Central memory CD4-positive, alpha-beta T cell (primary cell): ENCODE measurements around the gene TRAF3IP3.
"Not testable (repeated sequence)": the region's sequence is repeated elsewhere in the genome, so short reads cannot be mapped to it uniquely, and the experiment has no call there.

Source experiments
- DNase-seq: peaks from one replicate; pipeline ENCODE4 v3.0.0; 2022

The TRAF3IP3 gene

GRCh38 chr1:209769171-209769904, 13.5 kb downstream of the TRAF3IP3 start:
- DNase-seq: peak; percentile 81

- DNase-seq: no peak
These were observed 14.1 kb downstream of the TRAF3IP3 start for GRCh38 chr1:209769971-209770370.

GRCh38 chr1:209770636-209771415, 15.0 kb downstream of the TRAF3IP3 start:
- no peak for DNase-seq

DNA sequence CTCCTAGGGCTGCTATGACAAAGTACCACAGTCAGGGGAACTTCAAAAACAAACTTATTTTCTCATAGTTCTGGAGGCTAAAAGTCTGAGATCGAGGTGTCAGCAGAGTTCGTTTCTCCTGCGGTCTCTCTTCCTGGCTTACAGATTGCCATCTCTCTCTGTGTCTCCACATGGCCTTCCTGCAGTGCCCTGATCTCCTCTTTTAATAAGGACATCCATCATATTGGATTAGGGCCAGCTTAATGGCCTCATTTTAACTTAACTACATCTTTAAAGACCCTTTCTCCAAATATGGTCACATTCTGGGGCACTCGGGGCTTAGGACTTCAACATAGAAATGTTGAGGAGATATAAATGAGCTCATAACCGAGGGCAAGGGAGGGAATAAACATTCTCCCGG, 16.3 kb downstream of the TRAF3IP3 start:
- no peak for DNase-seq

DNA sequence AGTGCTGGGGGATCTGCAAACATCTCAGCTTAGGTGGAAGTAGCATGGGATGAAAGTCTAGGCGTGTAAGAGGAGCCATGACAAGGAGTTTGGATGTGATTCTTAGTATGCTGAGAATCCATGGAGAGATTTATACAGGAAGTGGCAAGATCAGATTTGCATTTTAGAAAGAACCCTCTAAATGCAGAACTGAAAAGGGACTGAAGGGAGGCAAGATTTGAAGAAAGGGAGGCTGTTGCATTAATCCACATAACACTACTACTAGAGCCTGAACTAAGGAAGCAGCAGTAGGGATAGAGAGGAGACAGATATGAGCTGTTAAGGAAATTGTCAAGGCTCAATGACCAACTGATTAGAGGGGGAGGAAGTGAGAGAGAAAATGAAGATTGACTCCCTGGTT, 18.7 kb downstream of the TRAF3IP3 start:
- DNase-seq: no peak

DNA sequence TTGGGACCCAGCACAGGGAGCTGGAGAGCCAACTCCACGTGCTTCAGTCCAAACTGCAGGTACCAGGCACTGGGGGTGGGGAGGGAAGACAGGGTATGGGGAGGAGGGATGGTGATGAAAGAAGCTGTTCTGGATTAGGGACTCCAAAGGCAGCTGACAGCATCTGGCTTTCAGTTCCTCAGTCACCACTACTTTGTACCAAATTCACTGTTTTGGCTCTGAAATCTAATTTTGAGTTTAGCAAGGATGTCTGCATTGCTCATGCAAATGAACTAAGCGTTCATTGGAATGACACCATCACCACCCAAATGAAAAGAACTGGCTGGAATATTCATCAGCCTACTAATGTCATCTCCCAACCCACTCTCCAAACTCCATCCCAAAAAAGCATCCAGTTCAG, 19.8 kb downstream of the TRAF3IP3 start:
- no peak for DNase-seq

GRCh38 chr1:209777587-209777986, 21.7 kb downstream of the TRAF3IP3 start:
- DNase-seq: no peak

GRCh38 chr1:209778102-209778501, 22.2 kb downstream of the TRAF3IP3 start:
- no peak for DNase-seq

GRCh38 chr1:209780268-209780667, 24.4 kb downstream of the TRAF3IP3 start:
- DNase-seq: no peak

GRCh38 chr1:209783386-209783785, 27.5 kb downstream of the TRAF3IP3 start:
- DNase-seq: no peak

- peak; percentile 98 for DNase-seq
These were observed 28.7 kb downstream of the TRAF3IP3 start, which contains the start of gene C1orf74 for GRCh38 chr1:209784265-209785169. Gene C1orf74 (minus strand): TSS chr1:209784559. CDS start chr1:209783634, 925 bp downstream.

DNA sequence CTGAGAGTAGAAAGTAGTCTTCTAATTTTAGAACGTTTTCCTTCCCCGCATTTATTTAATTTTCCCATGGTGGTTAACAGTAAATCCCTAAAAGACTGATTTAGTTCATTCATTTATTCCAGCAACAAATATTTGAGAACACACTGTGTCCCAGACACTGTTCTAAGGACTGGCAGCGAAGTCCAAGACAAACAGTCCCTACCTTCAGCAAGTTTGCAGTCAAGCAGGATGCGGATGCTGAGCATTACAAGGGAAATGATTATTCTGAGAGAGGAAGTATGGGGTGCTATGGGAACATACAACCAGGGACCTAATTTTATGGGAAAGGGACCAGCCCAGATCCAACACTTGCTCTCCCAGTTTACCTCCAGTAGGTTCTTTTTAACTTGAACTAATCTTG, 29.7 kb downstream of the TRAF3IP3 start:
- DNase-seq: no peak

DNA sequence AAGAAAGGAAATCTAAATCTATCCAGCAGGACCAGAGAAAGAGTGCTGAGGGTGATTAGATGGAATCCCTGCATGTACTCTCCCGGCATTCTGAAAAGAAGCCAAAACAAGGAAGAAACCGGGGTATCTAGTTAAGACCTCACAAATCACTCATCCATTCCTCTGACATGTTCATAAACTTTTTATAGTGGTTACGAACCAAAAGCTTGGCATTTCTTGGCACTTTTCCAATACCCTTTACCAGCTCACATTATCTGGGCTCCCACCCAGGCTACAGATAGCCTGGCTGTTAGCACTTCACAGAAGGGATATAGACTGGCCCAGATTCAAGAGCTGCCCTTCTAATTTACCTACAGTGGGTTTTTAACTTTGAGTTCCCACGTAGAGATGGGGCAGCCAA, 30.3 kb downstream of the TRAF3IP3 start:
- no peak for DNase-seq

DNA sequence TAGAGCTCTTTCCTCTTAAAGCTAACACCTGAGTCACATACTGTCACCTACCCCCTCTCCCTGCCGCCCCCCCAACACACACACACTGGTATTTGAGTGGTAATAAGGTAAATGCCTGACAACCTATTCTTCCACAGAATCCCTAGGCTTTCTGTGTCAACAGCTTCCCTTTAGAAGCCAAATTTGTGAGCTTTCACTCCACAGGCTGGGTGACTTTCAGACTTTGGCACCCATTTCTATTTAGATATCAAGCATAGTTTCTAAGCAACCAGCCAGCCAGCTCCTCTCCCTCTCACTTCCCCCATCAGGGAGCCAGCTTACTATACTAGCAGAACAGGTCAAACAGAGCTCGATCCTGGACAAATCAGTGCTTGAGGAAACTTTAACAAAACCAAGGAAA, 31.7 kb downstream of the TRAF3IP3 start:
- DNase-seq: no peak

DNA sequence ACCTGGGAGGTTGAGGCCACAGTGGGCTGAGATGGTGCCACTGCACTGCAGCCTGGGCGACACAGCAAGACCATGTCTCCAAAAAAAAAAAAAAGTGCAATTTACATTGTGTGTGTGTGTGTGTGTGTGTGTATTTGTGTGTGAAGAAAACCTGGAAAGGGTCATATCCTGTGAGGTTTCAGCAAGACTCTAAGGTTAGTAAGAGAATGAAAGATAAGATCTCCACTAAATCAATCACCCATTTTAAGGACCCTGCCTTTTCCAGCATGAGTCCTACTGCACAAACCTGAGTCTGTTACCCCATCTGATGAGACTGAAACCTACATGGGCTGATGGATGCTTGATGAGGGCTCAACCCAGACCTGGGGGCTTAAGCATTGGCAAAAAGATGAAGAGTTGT, 33.4 kb downstream of the TRAF3IP3 start:
- DNase-seq: no peak

DNA sequence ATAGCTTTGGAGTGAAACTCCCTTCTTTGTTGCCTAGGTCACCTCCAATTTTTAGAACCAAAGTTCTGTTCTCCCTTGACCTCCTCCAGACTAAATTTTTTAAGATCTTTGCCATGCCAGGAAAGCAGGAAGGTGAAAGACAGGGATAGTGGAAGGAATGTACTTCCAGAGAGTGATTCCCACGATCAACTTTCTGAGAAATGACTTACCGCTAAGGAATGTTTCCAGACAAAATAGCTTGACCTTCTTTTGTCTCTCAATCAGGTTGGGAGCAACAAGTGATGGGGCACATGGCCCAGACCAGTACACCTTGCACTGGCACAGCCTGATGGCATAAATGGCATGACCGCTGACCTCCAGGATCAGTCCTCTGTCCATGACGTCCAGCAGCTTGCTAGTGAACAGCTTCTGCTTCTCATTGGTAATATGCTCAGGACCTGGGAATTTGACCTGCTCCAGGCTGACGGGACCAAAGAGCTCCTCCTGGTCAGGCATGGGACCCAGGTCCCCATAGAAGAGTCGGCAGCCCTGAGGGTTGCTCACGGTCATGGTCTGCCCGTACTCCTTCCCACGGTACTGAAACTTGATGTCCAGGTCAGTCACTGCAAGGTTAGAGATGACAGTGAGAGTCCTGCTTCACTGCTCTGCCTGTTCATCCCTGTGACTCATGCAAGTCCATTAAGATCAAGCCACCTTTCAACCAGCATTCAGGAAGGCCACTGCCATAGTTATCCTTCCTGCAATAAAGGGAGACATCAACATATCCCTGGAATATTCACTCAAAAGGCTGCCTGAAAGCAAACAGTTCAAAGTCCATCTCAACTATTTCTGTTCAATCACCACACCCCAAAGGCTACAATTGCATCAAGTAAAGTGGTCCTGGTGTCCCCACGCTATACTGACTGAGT, 34.7 kb downstream of the TRAF3IP3 start:
- DNase-seq: no peak

GRCh38 chr1:209791920-209792319, 36.1 kb downstream of the TRAF3IP3 start:
- DNase-seq: no peak

DNA sequence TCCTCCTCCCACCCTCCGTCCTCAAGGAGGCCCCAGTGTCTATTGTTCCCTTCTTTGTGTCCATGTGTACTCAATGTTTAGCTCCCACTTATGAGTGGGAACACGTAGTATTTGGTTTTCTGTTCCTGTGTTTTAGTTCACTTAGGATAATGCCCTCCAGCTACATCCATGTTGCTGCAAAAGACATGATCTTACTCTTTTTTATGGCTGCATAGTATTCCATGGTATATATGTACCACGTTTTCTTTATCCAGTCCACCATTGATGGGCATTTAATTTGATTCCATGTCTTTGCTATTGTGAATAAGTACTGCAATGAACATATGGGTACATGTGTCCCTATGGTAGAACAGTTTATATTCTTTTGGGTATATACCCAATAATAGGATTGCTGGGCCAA, 37.9 kb downstream of the TRAF3IP3 start:
- DNase-seq: not testable (repeated sequence)

- no peak for DNase-seq
These were observed 42.3 kb downstream of the TRAF3IP3 start for GRCh38 chr1:209797978-209798639.

DNA sequence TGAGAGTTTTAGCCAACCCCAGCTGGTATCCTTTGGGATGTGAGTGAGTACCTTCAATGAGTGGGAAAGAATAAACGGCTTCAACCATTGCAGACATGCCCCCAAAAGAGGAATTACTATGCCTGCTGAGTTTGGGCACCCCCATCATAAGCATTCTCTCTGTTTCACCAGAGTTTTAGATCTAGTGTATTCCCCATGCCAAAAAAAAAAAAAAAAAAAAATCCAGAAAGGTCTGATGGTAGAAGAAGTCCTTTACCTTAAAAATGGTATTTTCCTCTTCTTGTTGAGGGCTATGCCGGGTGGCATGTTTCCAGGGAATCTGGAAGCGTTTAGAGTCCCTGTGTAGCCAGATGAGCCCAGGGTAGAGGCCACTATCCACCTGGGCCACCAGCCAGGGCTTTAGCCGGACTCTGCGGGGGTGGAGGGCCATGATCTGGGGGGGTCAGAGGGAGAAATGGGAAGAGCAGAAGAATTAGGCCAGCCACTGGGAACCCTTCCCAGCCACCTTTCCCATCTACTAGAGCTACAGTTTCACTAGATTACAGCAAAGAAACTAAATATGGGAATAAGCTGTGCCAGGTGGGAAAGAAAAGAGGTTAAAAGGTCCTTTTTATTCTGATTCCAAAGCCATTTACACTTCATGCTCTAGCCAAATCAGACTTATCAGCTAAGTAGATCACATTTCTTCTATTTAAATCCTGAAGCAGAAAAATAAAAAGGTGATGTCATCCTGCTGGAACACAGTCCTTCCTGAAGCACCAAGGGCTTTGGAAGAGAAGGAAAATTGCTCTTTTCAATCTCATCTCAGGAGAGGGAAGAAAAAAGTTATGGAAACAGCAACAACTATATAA, 45.4 kb downstream of the TRAF3IP3 start:
- no peak for DNase-seq
